ENCODE data around the gene CHCHD3. TPM values are rescaled to one million over a fixed set of nuclear protein-coding genes. Genes with fewer than 3 reads are reported as not detected.

The CHCHD3 gene
- total RNA-seq, 1 experiment from 2014 or later = 83.5 TPM

GRCh38 chr7:133050200-133050995 is 31.5 kb downstream of the CHCHD3 start:
- Histone ChIP-seq H2AFZ (ENCODE audit: low read length) (no peak overlapping the region), H3K9ac (ENCODE audit: low read length) (no peak overlapping the region), H4K20me1 (ENCODE audit: insufficient read depth, low read depth, low read length) (0 out of 2 replicates have a peak, but pooled peaks cover 3% of the 10 kb centered on the region), H3K4me1 (ENCODE audit: low read length) (peaks cover 41% of the 10 kb centered on the region), H3K79me2 (ENCODE audit: low read length) (peaks cover 93% of the 10 kb centered on the region), H3K4me2 (ENCODE audit: low read depth, low read length, poor library complexity, severe bottlenecking) (no peak overlapping the region), H3K4me3 (ENCODE audit: low read length) (no peak overlapping the region), H3K9me3 (ENCODE audit: low read length) (no peaks in the 10 kb centered on the region), H3K36me3 (ENCODE audit: insufficient read depth, low read length) (peaks cover 11% of the 10 kb centered on the region), H3K27me3 (ENCODE audit: low read length) (no peaks in the 10 kb centered on the region), H3K27ac (ENCODE audit: low read length) (no peak overlapping the region), H3K9me2 (replicated peaks; ENCODE audit: insufficient read depth, low read length) (no peaks in the 10 kb centered on the region)
- DNase-seq = no peak

- peaks cover 27% of the 10 kb centered on the region for H3K4me1 ChIP-seq (ENCODE audit: low read length)
- no peaks in the 10 kb centered on the region for H3K27me3 ChIP-seq (ENCODE audit: low read length)
- no peak overlapping the region for H2AFZ ChIP-seq (ENCODE audit: low read length)
- no peak overlapping the region for H3K27ac ChIP-seq (ENCODE audit: low read length)
- peaks cover 11% of the 10 kb centered on the region for H3K36me3 ChIP-seq (ENCODE audit: insufficient read depth, low read length)
- no peak for DNase-seq
- H3K9me2 ChIP-seq (replicated peaks; ENCODE audit: insufficient read depth, low read length) = no peaks in the 10 kb centered on the region
- no peaks in the 10 kb centered on the region for H4K20me1 ChIP-seq (ENCODE audit: insufficient read depth, low read depth, low read length)
- peaks cover 97% of the 10 kb centered on the region for H3K79me2 ChIP-seq (ENCODE audit: low read length)
- no peak overlapping the region for H3K4me2 ChIP-seq (ENCODE audit: low read depth, low read length, poor library complexity, severe bottlenecking)
- H3K9me3 ChIP-seq (ENCODE audit: low read length) = no peaks in the 10 kb centered on the region
- H3K4me3 ChIP-seq (ENCODE audit: low read length) = no peak overlapping the region
- H3K9ac ChIP-seq (ENCODE audit: low read length) = no peak overlapping the region
Measured at GRCh38 chr7:133048589-133048988, 33.3 kb downstream of the CHCHD3 start.

- Histone ChIP-seq H2AFZ (ENCODE audit: low read length) (no peak overlapping the region), H3K9me3 (ENCODE audit: low read length) (no peaks in the 10 kb centered on the region), H3K79me2 (ENCODE audit: low read length) (peaks cover 97% of the 10 kb centered on the region), H3K4me1 (ENCODE audit: low read length) (peaks cover 15% of the 10 kb centered on the region), H3K27ac (ENCODE audit: low read length) (no peak overlapping the region), H3K9me2 (replicated peaks; ENCODE audit: insufficient read depth, low read length) (no peaks in the 10 kb centered on the region), H3K9ac (ENCODE audit: low read length) (no peak overlapping the region), H4K20me1 (ENCODE audit: insufficient read depth, low read depth, low read length) (no peaks in the 10 kb centered on the region), H3K4me2 (ENCODE audit: low read depth, low read length, poor library complexity, severe bottlenecking) (no peak overlapping the region), H3K27me3 (ENCODE audit: low read length) (no peaks in the 10 kb centered on the region), H3K4me3 (ENCODE audit: low read length) (no peak overlapping the region), H3K36me3 (ENCODE audit: insufficient read depth, low read length) (peaks cover 11% of the 10 kb centered on the region)
- DNase-seq = no peak
Measured at GRCh38 chr7:133047321-133047720, 34.6 kb downstream of the CHCHD3 start.

GRCh38 chr7:133044722-133045473 is 37.0 kb downstream of the CHCHD3 start:
- H3K9me2 ChIP-seq (replicated peaks; ENCODE audit: insufficient read depth, low read length) = no peaks in the 10 kb centered on the region
- H3K4me1 ChIP-seq (ENCODE audit: low read length) = no peaks in the 10 kb centered on the region
- no peak overlapping the region for H2AFZ ChIP-seq (ENCODE audit: low read length)
- H4K20me1 ChIP-seq (ENCODE audit: insufficient read depth, low read depth, low read length) = no peaks in the 10 kb centered on the region
- H3K4me3 ChIP-seq (ENCODE audit: low read length) = no peak overlapping the region
- no peaks in the 10 kb centered on the region for H3K27me3 ChIP-seq (ENCODE audit: low read length)
- H3K27ac ChIP-seq (ENCODE audit: low read length) = no peak overlapping the region
- peaks cover 11% of the 10 kb centered on the region for H3K36me3 ChIP-seq (ENCODE audit: insufficient read depth, low read length)
- H3K4me2 ChIP-seq (ENCODE audit: low read depth, low read length, poor library complexity, severe bottlenecking) = no peak overlapping the region
- no peak for DNase-seq
- no peaks in the 10 kb centered on the region for H3K9me3 ChIP-seq (ENCODE audit: low read length)
- no peak overlapping the region for H3K9ac ChIP-seq (ENCODE audit: low read length)
- H3K79me2 ChIP-seq (ENCODE audit: low read length) = peaks cover 97% of the 10 kb centered on the region

- DNase-seq = no peak
- 0 out of 2 replicates have a peak, but pooled peaks cover under 1% of the 10 kb centered on the region for H3K36me3 ChIP-seq (ENCODE audit: insufficient read depth, low read length)
- H3K4me1 ChIP-seq (ENCODE audit: low read length) = no peaks in the 10 kb centered on the region
- no peaks in the 10 kb centered on the region for H4K20me1 ChIP-seq (ENCODE audit: insufficient read depth, low read depth, low read length)
- H3K9me2 ChIP-seq (replicated peaks; ENCODE audit: insufficient read depth, low read length) = no peaks in the 10 kb centered on the region
- no peak overlapping the region for H3K4me3 ChIP-seq (ENCODE audit: low read length)
- no peak overlapping the region for H3K4me2 ChIP-seq (ENCODE audit: low read depth, low read length, poor library complexity, severe bottlenecking)
- H3K9me3 ChIP-seq (ENCODE audit: low read length) = no peaks in the 10 kb centered on the region
- H3K27ac ChIP-seq (ENCODE audit: low read length) = no peak overlapping the region
- no peaks in the 10 kb centered on the region for H3K27me3 ChIP-seq (ENCODE audit: low read length)
- H3K9ac ChIP-seq (ENCODE audit: low read length) = no peak overlapping the region
- H2AFZ ChIP-seq (ENCODE audit: low read length) = no peak overlapping the region
- H3K79me2 ChIP-seq (ENCODE audit: low read length) = peaks cover 97% of the 10 kb centered on the region
Measured at GRCh38 chr7:133040674-133041073, 41.2 kb downstream of the CHCHD3 start.

GRCh38 chr7:133040178-133040577 is 41.7 kb downstream of the CHCHD3 start:
- H3K9me3 ChIP-seq (ENCODE audit: low read length) = no peaks in the 10 kb centered on the region
- no peak overlapping the region for H3K27ac ChIP-seq (ENCODE audit: low read length)
- H3K27me3 ChIP-seq (ENCODE audit: low read length) = no peaks in the 10 kb centered on the region
- no peaks in the 10 kb centered on the region for H3K4me1 ChIP-seq (ENCODE audit: low read length)
- no peaks in the 10 kb centered on the region for H3K9me2 ChIP-seq (replicated peaks; ENCODE audit: insufficient read depth, low read length)
- no peaks in the 10 kb centered on the region for H4K20me1 ChIP-seq (ENCODE audit: insufficient read depth, low read depth, low read length)
- peaks cover 94% of the 10 kb centered on the region for H3K79me2 ChIP-seq (ENCODE audit: low read length)
- DNase-seq = no peak
- no peak overlapping the region for H3K4me3 ChIP-seq (ENCODE audit: low read length)
- H3K4me2 ChIP-seq (ENCODE audit: low read depth, low read length, poor library complexity, severe bottlenecking) = no peak overlapping the region
- H2AFZ ChIP-seq (ENCODE audit: low read length) = no peak overlapping the region
- no peak overlapping the region for H3K9ac ChIP-seq (ENCODE audit: low read length)
- no peaks in the 10 kb centered on the region for H3K36me3 ChIP-seq (ENCODE audit: insufficient read depth, low read length)

GRCh38 chr7:133039614-133040013 is 42.3 kb downstream of the CHCHD3 start:
- Histone ChIP-seq H3K27ac (ENCODE audit: low read length) (no peak overlapping the region), H3K79me2 (ENCODE audit: low read length) (peaks cover 88% of the 10 kb centered on the region), H2AFZ (ENCODE audit: low read length) (no peak overlapping the region), H3K9ac (ENCODE audit: low read length) (no peak overlapping the region), H3K9me3 (ENCODE audit: low read length) (no peaks in the 10 kb centered on the region), H3K4me2 (ENCODE audit: low read depth, low read length, poor library complexity, severe bottlenecking) (no peak overlapping the region), H3K27me3 (ENCODE audit: low read length) (no peaks in the 10 kb centered on the region), H3K36me3 (ENCODE audit: insufficient read depth, low read length) (no peaks in the 10 kb centered on the region), H3K9me2 (replicated peaks; ENCODE audit: insufficient read depth, low read length) (no peaks in the 10 kb centered on the region), H3K4me1 (ENCODE audit: low read length) (no peaks in the 10 kb centered on the region), H3K4me3 (ENCODE audit: low read length) (no peak overlapping the region), H4K20me1 (ENCODE audit: insufficient read depth, low read depth, low read length) (no peaks in the 10 kb centered on the region)
- no peak for DNase-seq

- H3K27ac ChIP-seq (ENCODE audit: low read length) = no peak overlapping the region
- peaks cover 83% of the 10 kb centered on the region for H3K79me2 ChIP-seq (ENCODE audit: low read length)
- no peaks in the 10 kb centered on the region for H3K9me2 ChIP-seq (replicated peaks; ENCODE audit: insufficient read depth, low read length)
- DNase-seq = no peak
- H3K4me1 ChIP-seq (ENCODE audit: low read length) = no peaks in the 10 kb centered on the region
- no peak overlapping the region for H3K4me3 ChIP-seq (ENCODE audit: low read length)
- H3K27me3 ChIP-seq (ENCODE audit: low read length) = no peaks in the 10 kb centered on the region
- H3K4me2 ChIP-seq (ENCODE audit: low read depth, low read length, poor library complexity, severe bottlenecking) = no peak overlapping the region
- no peak overlapping the region for H2AFZ ChIP-seq (ENCODE audit: low read length)
- H4K20me1 ChIP-seq (ENCODE audit: insufficient read depth, low read depth, low read length) = no peaks in the 10 kb centered on the region
- no peaks in the 10 kb centered on the region for H3K9me3 ChIP-seq (ENCODE audit: low read length)
- H3K36me3 ChIP-seq (ENCODE audit: insufficient read depth, low read length) = no peaks in the 10 kb centered on the region
- no peak overlapping the region for H3K9ac ChIP-seq (ENCODE audit: low read length)
Measured at GRCh38 chr7:133036289-133036688, 45.6 kb downstream of the CHCHD3 start.
